Esophagus muscularis mucosa (tissue), 4 donors: Measurements from ENCODE around the gene NAXE. TPM values are rescaled to one million over a fixed set of nuclear protein-coding genes. Genes with fewer than 3 reads are reported as not detected.

ENCODE experiments used
- DNase-seq: peaks from one replicate; pipeline ENCODE4 v3.0.0-alpha.2; 2017; ENCODE audit errors: extremely low spot score
- H3K27ac ChIP-seq, 4 donors: fragments of 200-600 bp; sonication (generic); replicated peaks in 1 of 4; 1 replicate in 3 of 4; 2 replicates in 1 of 4; pipeline ENCODE4 v1.5.1; 2016 to 2019; ENCODE audit warnings: mild to moderate bottlenecking in 1 of 4
- H3K27me3 ChIP-seq, 4 donors: fragments of 200-600 bp; sonication (generic); one replicate each; pipeline versions ENCODE4 v1.5.1 to v1.6.0; 2016 to 2019
- H3K36me3 ChIP-seq, 4 donors: fragments of 200-600 bp; sonication (generic); one replicate each; pipeline ENCODE4 v1.5.1; 2016 to 2019
- H3K4me1 ChIP-seq, 4 donors: fragments of 200-600 bp; sonication (generic); one replicate each; pipeline ENCODE4 v1.5.1; 2016 to 2019
- H3K4me3 ChIP-seq, 4 donors: fragments of 200-600 bp; sonication (generic); 1 replicate in 2 of 4; 2 replicates in 2 of 4; pipeline ENCODE4 v1.5.1; 2016 to 2019; ENCODE audit warnings: mild to moderate bottlenecking in 4 of 4, moderate library complexity in 1 of 4
- H3K9me3 ChIP-seq, 4 donors: fragments of 200-600 bp; sonication (generic); 1 replicate in 3 of 4; 2 replicates in 1 of 4; pipeline ENCODE4 v1.5.1; 2016 to 2019
- CTCF ChIP-seq, 3 experiments: fragments of 200-600 bp in 2 of 3; fragments of 450-650 bp in 1 of 3; sonication (generic) in 2 of 3; IDR thresholded peaks; one replicate each; pipeline ENCODE4 v1.5.1; 2017 to 2019; ENCODE audit warnings: antibody characterized with exemption in 3 of 3, mild to moderate bottlenecking in 2 of 3, moderate library complexity in 1 of 3
- EP300 ChIP-seq: sonication (generic); formaldehyde crosslinking; IDR thresholded peaks from one replicate; pipeline ENCODE4 v1.6.1; 2017; ENCODE audit warnings: antibody characterized with exemption
- POLR2A ChIP-seq: fragments of 450-650 bp; IDR thresholded peaks from one replicate; pipeline ENCODE4 v1.6.1; 2017; ENCODE audit warnings: antibody characterized with exemption, moderate library complexity, mild to moderate bottlenecking, low read depth
- POLR2AphosphoS5 ChIP-seq, 2 donors: sonication (generic); formaldehyde crosslinking; IDR thresholded peaks; one replicate each; pipeline ENCODE4 v1.6.1; 2017; ENCODE audit warnings: antibody characterized with exemption in 2 of 2
- WGBS: methylation state at CpG from one replicate; pipeline ENCODE4 v1.1.5; 2018; 5-methylcytosine and 5-hydroxymethylcytosine counted together
- intact Hi-C: fragments of 100-400 bp; cut with DNase I; formaldehyde crosslinking; loops from one replicate; pipeline ENCODE4 v1.15.1; 2023
- total RNA-seq, 4 donors: library from RNA; depleted of rRNA; stranded (reverse); fragments of >200 nt; gene quantifications; one replicate each; pipeline versions ENCODE4 v1.1.0 to v1.2.1, GENCODE V29; 2016

Gene NAXE
- total RNA-seq, 4 donors from 2014 or later, result 73.5 to 98.0 (median 85.2) TPM

- WGBS, result 79% methylated on average over 8 of the region's 8 CpGs
- TF ChIP-seq POLR2AphosphoS5 (IDR thresholded peaks at IDR 0.05), result no peak
- TF ChIP-seq CTCF (IDR thresholded peaks at IDR 0.05), result no peak
- no peak for TF ChIP-seq POLR2A
- TF ChIP-seq EP300, result no peak
- Histone ChIP-seq H3K4me3 (no peak overlapping the region), H3K36me3 (no peaks in the 10 kb centered on the region), H3K27ac (no peak overlapping the region), H3K27me3 (no peaks in the 10 kb centered on the region), H3K9me3 (no peaks in the 10 kb centered on the region), H3K4me1 (peaks cover 0 to 10% (median 4%) of the 10 kb centered on the region in 4 donors)
- intact Hi-C loops, result no loop called here
- no peak for DNase-seq
Measured at GRCh38 chr1:156554971-156555370, 36.6 kb upstream of the NAXE start.

GRCh38 chr1:156555715-156556114, 35.9 kb upstream of the NAXE start:
- 72% methylated on average over 2 of the region's 2 CpGs for WGBS

GRCh38 chr1:156556354-156556753, 35.2 kb upstream of the NAXE start:
- no peak overlapping the region for H3K4me3 ChIP-seq
- peaks cover 0 to 10% (median 4%) of the 10 kb centered on the region in 4 donors for H3K4me1 ChIP-seq
- TF ChIP-seq POLR2AphosphoS5 (IDR thresholded peaks at IDR 0.05) (no peak), POLR2A (no peak), EP300 (no peak), CTCF (IDR thresholded peaks at IDR 0.05) (no peak)
- no peak for DNase-seq
- intact Hi-C loops, result no loop called here
- 63% methylated on average over 3 of the region's 9 CpGs for WGBS
- no peaks in the 10 kb centered on the region for H3K9me3 ChIP-seq
- H3K36me3 ChIP-seq, result no peaks in the 10 kb centered on the region
- no peaks in the 10 kb centered on the region for H3K27me3 ChIP-seq
- H3K27ac ChIP-seq, result no peak overlapping the region

More at GRCh38 chr1:156555715-156556114, 35.9 kb upstream of the NAXE start:
- H3K36me3 ChIP-seq, result no peaks in the 10 kb centered on the region
- H3K27ac ChIP-seq, result no peak overlapping the region
- H3K9me3 ChIP-seq, result no peaks in the 10 kb centered on the region
- DNase-seq, result no peak
- H3K27me3 ChIP-seq, result no peaks in the 10 kb centered on the region
- intact Hi-C loops, result no loop called here
- no peak overlapping the region for H3K4me3 ChIP-seq
- peaks cover 0 to 10% (median 4%) of the 10 kb centered on the region in 4 donors for H3K4me1 ChIP-seq
- TF ChIP-seq POLR2AphosphoS5 (IDR thresholded peaks at IDR 0.05) (no peak), POLR2A (no peak), EP300 (no peak), CTCF (IDR thresholded peaks at IDR 0.05) (no peak)

GRCh38 chr1:156559086-156559796, 32.3 kb upstream of the NAXE start:
- Histone ChIP-seq H3K36me3 (no peaks in the 10 kb centered on the region), H3K9me3 (no peaks in the 10 kb centered on the region), H3K4me3 (no peak overlapping the region), H3K27me3 (no peaks in the 10 kb centered on the region), H3K27ac (no peak overlapping the region), H3K4me1 (peaks cover 0 to 2% (median under 1%) of the 10 kb centered on the region in 4 donors)
- TF ChIP-seq POLR2A (no peak), CTCF (IDR thresholded peaks at IDR 0.05) (no peak), EP300 (no peak), POLR2AphosphoS5 (IDR thresholded peaks at IDR 0.05) (no peak)
- no peak for DNase-seq
- 88% methylated on average over 6 of the region's 8 CpGs for WGBS
- intact Hi-C loops, result no loop called here
